ENCODE results near the gene TMEM214. TPM values are rescaled to one million over a fixed set of nuclear protein-coding genes. Genes with fewer than 3 reads are reported as not detected.

Gene TMEM214
- total RNA-seq, 1 donor from 2014 or later = 68.0 TPM

- ATAC-seq = no peak
- H3K36me3 ChIP-seq = no peaks in the 10 kb centered on the region
- H3K4me1 ChIP-seq = peaks cover 3% of the 10 kb centered on the region
- H3K27me3 ChIP-seq = no peaks in the 10 kb centered on the region
- no peaks in the 10 kb centered on the region for H3K9me3 ChIP-seq
- intact Hi-C loops (cut with DNase I) = no loop called here
- no peak for TF ChIP-seq CTCF (IDR thresholded peaks at IDR 0.05)
- no peak for DNase-seq
- H3K27ac ChIP-seq = no peak overlapping the region
- no peak overlapping the region for H3K4me3 ChIP-seq
Observed at GRCh38 chr2:27003007-27003406, 29.8 kb upstream of the TMEM214 start.

- no peaks in the 10 kb centered on the region for H3K36me3 ChIP-seq
- no peaks in the 10 kb centered on the region for H3K27me3 ChIP-seq
- no peak overlapping the region for H3K27ac ChIP-seq
- TF ChIP-seq CTCF (IDR thresholded peaks at IDR 0.05) = no peak
- DNase-seq = no peak
- H3K4me1 ChIP-seq = peaks cover 3% of the 10 kb centered on the region
- no peaks in the 10 kb centered on the region for H3K9me3 ChIP-seq
- H3K4me3 ChIP-seq = no peak overlapping the region
- no peak for ATAC-seq
- intact Hi-C loops (cut with DNase I) = no loop called here
Observed at GRCh38 chr2:27003857-27004256, 28.9 kb upstream of the TMEM214 start.

- no peak for TF ChIP-seq CTCF (IDR thresholded peaks at IDR 0.05)
- no peak for DNase-seq
- Histone ChIP-seq H3K4me1 (peaks cover 3% of the 10 kb centered on the region), H3K27ac (no peak overlapping the region), H3K27me3 (no peaks in the 10 kb centered on the region), H3K36me3 (no peaks in the 10 kb centered on the region), H3K9me3 (no peaks in the 10 kb centered on the region), H3K4me3 (no peak overlapping the region)
- ATAC-seq = no peak
- intact Hi-C loops (cut with DNase I) = no loop called here
Observed at GRCh38 chr2:27006602-27007415, 26.0 kb upstream of the TMEM214 start.

- no peaks in the 10 kb centered on the region for H3K36me3 ChIP-seq
- no peaks in the 10 kb centered on the region for H3K27me3 ChIP-seq
- H3K27ac ChIP-seq = no peak overlapping the region
- H3K4me3 ChIP-seq = no peak overlapping the region
- intact Hi-C loops (cut with DNase I) = no loop called here
- DNase-seq (no peak), ATAC-seq (no peak)
- H3K9me3 ChIP-seq = no peaks in the 10 kb centered on the region
- no peak for TF ChIP-seq CTCF (IDR thresholded peaks at IDR 0.05)
- peaks cover 3% of the 10 kb centered on the region for H3K4me1 ChIP-seq
Observed at GRCh38 chr2:27007416-27008374, 25.1 kb upstream of the TMEM214 start.

GRCh38 chr2:27008678-27009077 is 24.1 kb upstream of the TMEM214 start:
- no peak for DNase-seq
- H3K36me3 ChIP-seq = no peaks in the 10 kb centered on the region
- intact Hi-C loops (cut with DNase I) = no loop called here
- H3K4me1 ChIP-seq = peaks cover 3% of the 10 kb centered on the region
- H3K4me3 ChIP-seq = no peak overlapping the region
- TF ChIP-seq CTCF (IDR thresholded peaks at IDR 0.05) = no peak
- no peak for ATAC-seq
- H3K27ac ChIP-seq = no peak overlapping the region
- H3K27me3 ChIP-seq = no peaks in the 10 kb centered on the region
- no peaks in the 10 kb centered on the region for H3K9me3 ChIP-seq

All from upper lobe of right lung (tissue), 1 donor.